AG10803 (cell line): ENCODE measurements around the gene DTX1.
"Not testable (repeated sequence)": the region's sequence is repeated elsewhere in the genome, so short reads cannot be mapped to it uniquely, and the experiment has no call there.

Experiments used
- DNase-seq: peaks from one replicate; pipeline ENCODE4 v3.0.0; 2010; ENCODE audit warnings: low read depth
- H3K4me3 ChIP-seq: 2 replicates; pipeline ENCODE4 v1.5.1; 2011; ENCODE audit warnings: mild to moderate bottlenecking, low read length, control low read depth
- CTCF ChIP-seq: conservative IDR thresholded peaks from 2 replicates; pipeline ENCODE4 v1.5.1; 2011; ENCODE audit warnings: mild to moderate bottlenecking, low read length, control low read depth, inconsistent platforms

The DTX1 gene

GRCh38 chr12:113116875-113117274 is 60.3 kb downstream of the DTX1 start:
- DNase-seq: no peak
- no peak for TF ChIP-seq CTCF
- no peak overlapping the region for H3K4me3 ChIP-seq

GRCh38 chr12:113117684-113118083 is 61.2 kb downstream of the DTX1 start:
- H3K4me3 ChIP-seq, DNase-seq: not testable (repeated sequence)

- no peak for DNase-seq
- no peak for TF ChIP-seq CTCF
- no peak overlapping the region for H3K4me3 ChIP-seq
Measured at GRCh38 chr12:113118142-113118541, 61.6 kb downstream of the DTX1 start.

GRCh38 chr12:113119980-113120669 is 63.6 kb downstream of the DTX1 start:
- no peak for TF ChIP-seq CTCF

GRCh38 chr12:113120670-113121370 is 64.3 kb downstream of the DTX1 start:
- no peak overlapping the region for H3K4me3 ChIP-seq
- no peak for DNase-seq
- TF ChIP-seq CTCF: no peak

More at GRCh38 chr12:113119980-113120669, 63.6 kb downstream of the DTX1 start:
- H3K4me3 ChIP-seq: no peak overlapping the region
- DNase-seq: no peak

- TF ChIP-seq CTCF: no peak
- H3K4me3 ChIP-seq: no peak overlapping the region
- no peak for DNase-seq
Measured at GRCh38 chr12:113127791-113128199, 71.3 kb downstream of the DTX1 start.

GRCh38 chr12:113128802-113129663 is 72.5 kb downstream of the DTX1 start:
- DNase-seq: no peak
- H3K4me3 ChIP-seq: no peak overlapping the region
- TF ChIP-seq CTCF: no peak
